HG03045 (cell line): ENCODE results near the gene TBC1D16.

Experiments
- ATAC-seq: cut with Tn5 transposase; IDR thresholded peaks from one replicate; pipeline ENCODE4 v1.9.1; 2021; ENCODE audit warnings: mild to moderate bottlenecking, moderate library complexity; ENCODE audit not compliant: unreplicated experiment

Gene TBC1D16

DNA sequence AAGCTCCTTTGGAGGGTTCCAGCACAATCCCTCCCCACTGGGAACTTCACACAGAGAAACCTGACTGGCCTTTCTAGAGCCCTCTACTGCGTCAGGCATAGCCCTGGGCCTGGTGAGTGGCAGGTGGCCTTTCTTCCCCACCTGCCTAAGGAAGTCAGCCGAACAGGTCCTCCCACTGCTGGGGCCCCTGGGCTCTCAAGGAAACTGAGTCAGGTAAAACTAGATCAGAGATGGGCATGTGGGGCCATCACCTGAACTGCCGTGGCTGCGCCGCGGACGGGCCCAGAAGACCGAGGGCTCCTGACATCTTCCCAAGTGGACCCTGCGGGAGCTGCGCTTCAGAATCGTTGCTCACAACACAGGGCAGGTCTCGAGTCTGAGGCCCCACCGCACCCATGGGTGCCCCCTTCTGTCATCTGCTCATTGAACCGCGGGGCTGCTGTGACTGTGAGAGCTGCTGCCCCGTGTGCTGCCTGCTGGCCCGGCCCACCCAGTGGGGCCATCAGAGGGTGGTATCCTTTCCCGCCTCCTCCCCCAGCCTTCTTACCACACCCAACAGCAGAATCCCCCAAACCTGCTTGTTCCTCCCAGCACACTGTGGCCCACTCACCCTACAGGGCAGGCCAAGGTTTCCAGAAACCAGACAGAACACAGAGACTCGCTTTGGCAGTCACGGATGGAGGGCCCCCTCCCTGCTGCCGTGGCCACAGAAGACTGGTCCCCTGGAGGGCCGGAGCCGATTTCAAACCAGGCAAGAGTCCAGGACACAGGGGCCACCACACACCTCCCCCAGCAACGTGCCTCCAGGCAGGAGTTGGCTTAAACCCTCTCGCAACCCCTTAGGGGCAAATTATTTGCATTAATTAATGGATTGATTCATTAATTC is 81.1 kb downstream of the TBC1D16 start:
- ATAC-seq, result no peak

DNA sequence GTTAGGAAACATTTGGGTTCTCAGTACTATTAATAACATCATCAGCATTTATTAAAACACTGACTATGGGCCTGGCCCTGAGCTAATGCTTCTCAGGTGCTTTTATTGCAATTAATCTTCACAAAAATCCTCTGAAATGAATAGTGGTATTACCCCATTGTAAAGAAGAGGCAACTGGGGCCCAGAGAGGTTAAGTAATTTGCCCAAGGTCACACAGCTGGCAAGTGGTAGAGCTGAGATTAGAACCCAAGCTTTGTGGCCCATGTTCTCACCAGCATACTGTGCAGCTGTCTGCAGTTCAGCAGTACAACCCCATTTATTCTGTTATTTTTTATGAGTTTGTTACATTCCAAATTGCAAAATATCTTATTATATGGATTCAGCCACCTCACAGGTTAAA is 82.3 kb downstream of the TBC1D16 start:
- ATAC-seq, result no peak

DNA sequence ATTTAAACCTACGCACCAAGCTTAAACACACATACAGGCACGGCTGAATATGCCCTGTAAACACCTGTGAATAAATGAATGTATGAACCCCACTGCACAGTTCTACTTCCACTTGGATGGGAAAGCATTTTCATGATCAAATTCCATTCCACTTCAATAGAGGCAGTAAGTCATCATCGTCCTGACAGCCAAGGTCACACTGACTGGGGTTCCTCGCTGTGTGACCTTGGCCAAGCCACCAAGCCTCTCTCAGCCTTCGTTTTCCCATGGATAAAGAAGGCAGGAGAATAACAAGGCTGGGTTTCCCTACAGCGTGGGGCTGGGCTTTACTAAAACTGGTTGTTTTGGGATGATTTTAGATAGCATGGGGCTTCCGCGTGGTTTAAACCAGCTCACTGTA is 82.8 kb downstream of the TBC1D16 start:
- ATAC-seq, result no peak

GRCh38 chr17:79952265-79952877 is 83.3 kb downstream of the TBC1D16 start:
- no peak for ATAC-seq

- ATAC-seq, result no peak
These were observed 84.1 kb downstream of the TBC1D16 start for GRCh38 chr17:79951361-79952264.

DNA sequence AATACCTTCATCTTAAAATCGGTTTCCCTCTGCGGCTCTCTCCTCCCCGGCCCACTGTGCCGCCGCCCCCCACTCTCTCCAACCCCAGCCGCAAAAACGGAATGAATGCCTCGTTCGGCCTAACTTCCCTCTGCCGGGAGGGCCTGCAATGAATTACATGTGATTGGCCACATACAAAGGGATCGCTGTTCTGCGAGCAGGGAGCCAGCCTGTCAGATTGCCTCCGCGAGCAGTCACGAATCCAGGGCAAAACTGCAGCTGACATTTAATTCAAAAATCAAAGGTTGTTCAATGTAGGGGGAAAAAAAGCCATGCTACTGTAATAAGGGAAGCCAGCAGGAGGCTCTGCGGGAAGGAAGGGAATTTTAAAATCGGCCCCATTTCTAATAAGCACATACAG is 84.9 kb downstream of the TBC1D16 start:
- ATAC-seq, result no peak

DNA sequence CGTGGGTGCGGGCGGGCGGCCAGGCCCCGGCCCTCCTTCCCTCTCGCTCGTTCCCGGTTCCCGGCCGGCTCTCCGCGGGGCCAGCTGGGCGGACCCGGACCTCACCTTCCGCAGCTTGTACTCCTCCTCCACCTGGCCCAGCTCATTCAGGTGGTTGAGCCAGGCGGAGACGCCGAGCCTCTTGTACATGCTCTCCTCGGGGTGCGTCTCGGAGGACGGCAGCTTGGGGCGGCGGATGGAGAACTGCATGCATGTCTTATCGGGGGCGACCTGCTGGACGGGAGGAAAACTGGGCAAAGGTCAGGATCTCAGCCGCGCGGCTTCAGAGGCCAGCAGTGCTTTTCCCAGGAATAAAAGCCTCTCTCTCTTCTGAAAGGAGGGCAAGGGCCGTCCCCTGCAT is 85.4 kb downstream of the TBC1D16 start:
- ATAC-seq, result no peak

GRCh38 chr17:79949656-79950209 is 85.9 kb downstream of the TBC1D16 start:
- no peak for ATAC-seq

DNA sequence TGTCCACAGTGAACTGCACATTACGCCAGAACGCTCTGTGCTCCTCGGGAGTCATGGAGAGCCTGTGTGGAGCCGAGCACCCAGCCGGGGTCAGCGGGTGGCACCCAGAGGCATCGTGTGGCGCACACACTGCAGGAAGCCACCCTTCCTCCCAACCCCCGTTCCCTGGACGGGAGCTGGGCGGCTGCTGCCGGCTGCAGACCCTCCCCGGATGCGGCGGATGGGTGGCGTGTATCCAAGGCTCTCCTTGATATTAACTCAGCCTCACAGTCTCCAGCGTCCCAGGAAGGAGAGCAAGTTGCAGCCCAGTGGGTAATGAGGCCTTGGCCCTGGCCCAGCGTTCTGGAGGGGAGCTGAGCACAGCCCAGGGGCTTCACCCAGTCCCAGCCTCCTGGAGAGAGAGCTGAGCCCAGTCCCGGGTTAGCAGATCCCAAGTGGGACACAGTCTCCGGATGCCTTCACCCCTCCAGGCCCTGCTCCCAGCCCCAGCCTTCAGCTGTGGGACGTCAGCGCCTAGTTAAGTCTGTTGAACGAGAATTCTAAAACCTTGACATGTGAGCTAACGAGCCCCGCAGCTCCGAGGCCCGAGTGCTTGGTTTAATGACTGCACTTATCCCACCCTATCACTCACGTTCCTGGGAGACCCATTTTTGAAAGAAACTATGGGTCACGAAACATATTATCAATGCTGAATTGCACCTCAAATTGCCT is 86.6 kb downstream of the TBC1D16 start:
- no peak for ATAC-seq

DNA sequence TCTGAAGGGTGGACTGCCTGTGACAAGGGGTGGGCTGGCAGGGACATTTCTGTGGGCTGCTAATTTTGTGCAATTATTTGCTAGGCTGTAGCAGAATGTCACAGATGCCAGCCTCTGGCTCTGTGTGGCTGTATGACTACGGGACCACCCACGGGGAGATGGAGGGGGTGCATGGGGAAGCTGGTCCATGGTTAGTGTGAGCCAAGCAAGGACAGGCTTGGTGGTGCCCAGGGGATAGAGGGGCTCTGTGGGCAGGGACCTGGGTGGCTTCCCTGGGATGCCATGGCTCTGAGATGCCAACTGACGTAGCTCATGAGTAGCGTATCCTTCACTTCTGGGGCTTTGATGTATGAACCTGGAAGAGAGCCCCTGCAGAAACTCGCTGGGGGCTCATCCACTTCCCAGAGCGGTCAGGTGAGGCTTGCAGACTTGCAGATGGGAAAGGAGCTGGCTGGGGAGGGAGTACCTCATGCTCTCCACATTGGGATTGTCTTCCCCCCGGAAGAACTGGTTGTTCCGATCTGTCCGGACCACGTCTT is 87.2 kb downstream of the TBC1D16 start:
- ATAC-seq, result no peak

- no peak for ATAC-seq
These were observed 88.2 kb downstream of the TBC1D16 start for GRCh38 chr17:79947351-79948031.

- ATAC-seq, result no peak
These were observed 89.1 kb downstream of the TBC1D16 start for GRCh38 chr17:79946352-79947231.

DNA sequence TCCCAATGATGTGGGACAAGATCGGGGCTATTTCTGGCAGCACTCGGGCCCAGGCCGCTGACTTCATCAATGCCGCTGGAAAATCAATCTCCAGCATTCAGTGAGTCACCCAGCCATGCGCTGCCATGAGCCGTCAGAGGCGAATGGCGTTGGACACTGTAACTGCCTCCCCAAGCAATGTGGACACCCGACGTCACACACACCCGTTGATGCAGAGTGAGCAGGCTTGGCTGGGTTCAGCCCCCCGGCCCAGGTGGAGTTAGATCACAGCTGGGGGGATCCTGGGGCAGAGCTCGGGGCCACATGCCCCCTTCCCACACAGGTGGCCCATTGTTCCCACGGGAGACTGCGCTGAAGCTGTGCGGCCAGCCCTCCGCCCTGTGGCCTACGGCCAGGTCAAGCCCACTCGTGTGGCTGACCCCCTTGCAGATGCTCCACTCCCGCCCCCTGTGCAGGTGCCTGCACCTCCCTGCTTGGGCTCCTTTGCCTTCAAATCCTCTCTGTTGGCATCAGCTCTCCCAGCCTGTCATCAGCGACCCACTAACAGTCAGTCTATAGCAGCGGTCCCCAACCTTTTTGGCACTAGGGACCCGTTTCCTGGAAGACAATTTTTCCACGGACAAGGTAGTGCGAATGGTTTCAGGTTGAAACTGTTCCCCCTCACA is 89.9 kb downstream of the TBC1D16 start:
- no peak for ATAC-seq

DNA sequence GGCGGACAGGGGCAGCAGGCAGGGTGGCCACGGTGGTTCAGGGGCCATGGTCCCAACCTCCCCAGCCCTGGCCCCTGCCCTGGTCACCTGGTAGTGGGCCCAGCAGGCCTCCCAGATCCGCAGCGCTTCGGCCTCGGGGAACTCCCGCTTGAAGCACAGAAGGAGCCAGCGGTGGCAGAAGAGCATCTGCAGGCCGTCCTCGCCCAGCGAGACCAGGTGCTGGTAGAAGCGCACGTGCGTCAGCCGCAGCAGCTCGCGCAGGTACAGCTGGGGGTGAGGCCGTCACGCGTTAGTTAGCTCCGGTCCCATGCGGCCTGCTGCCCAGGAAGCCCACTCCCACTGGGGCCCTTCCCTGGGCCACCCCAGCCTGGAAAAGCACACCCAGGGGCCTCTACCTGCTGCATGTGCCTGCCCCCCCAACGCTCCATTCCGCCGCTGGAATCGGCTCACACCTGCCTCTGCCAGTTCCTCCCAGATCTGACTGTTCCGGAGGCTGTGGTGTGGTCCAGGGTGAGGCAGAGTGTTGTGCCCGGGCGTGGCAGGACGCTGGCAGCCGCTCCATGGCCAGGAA is 90.8 kb downstream of the TBC1D16 start:
- ATAC-seq, result no peak

DNA sequence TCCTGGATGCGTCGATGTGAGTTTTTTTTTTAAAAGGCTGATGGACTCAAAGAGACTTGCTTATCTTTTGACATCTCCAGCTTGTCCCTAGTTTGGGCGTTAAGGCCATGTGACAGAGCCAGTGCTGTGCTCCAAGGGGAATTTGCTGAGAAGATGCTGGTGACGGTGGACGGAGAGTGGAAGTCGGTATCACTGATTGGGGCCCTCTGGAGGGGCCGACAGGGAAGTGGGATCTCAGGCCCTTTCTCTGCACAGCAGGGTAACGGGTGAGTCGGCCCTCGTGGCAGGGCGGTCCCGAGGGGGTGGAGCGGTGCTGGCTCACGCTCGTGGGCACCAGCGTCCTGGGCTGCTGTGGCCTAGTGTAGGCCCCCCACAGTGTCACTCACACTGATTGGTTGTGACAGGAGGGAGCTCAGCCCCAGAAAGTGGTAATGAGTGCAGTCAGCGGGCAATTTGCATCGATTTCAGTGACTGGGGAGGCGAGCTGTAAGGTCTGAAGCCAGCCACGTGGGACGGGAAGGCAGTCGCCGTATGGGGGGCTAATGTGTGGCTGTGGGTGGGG is 91.3 kb downstream of the TBC1D16 start:
- no peak for ATAC-seq

- no peak for ATAC-seq
These were observed 92.1 kb downstream of the TBC1D16 start for GRCh38 chr17:79943347-79944241.
